Hepatocyte (in vitro differentiated cells): ENCODE results near the gene RPTOR. TPM values are rescaled to one million over a fixed set of nuclear protein-coding genes. Genes with fewer than 3 reads are reported as not detected.

Experiments used
- DNase-seq: peaks from one replicate; pipeline ENCODE4 v3.0.0-alpha.2; 2016; ENCODE audit warnings: low spot score
- H2AFZ ChIP-seq: fragments of 200-600 bp; sonication (generic); 2 replicates; pipeline ENCODE4 v1.6.0; 2016; ENCODE audit warnings: antibody characterized with exemption, mild to moderate bottlenecking
- H3K27ac ChIP-seq: fragments of 200-600 bp; sonication (generic); 2 replicates; pipeline ENCODE4 v1.5.1; 2016; ENCODE audit warnings: mild to moderate bottlenecking
- H3K27me3 ChIP-seq: fragments of 200-600 bp; sonication (generic); 2 replicates; pipeline ENCODE4 v1.6.1; 2016
- H3K36me3 ChIP-seq: fragments of 200-600 bp; sonication (generic); replicated peaks from 2 replicates; pipeline ENCODE4 v1.5.1; 2016; ENCODE audit warnings: low read depth; ENCODE audit not compliant: insufficient read depth
- H3K4me1 ChIP-seq: fragments of 200-600 bp; sonication (generic); 2 replicates; pipeline ENCODE4 v1.5.1; 2016; ENCODE audit warnings: mild to moderate bottlenecking, moderate library complexity; ENCODE audit not compliant: insufficient read depth
- H3K4me2 ChIP-seq: fragments of 200-600 bp; sonication (generic); 2 replicates; pipeline ENCODE4 v1.6.0; 2016
- H3K4me3 ChIP-seq: fragments of 200-600 bp; sonication (generic); 2 replicates; pipeline ENCODE4 v1.5.1; 2016; ENCODE audit warnings: mild to moderate bottlenecking
- H3K79me2 ChIP-seq: fragments of 200-600 bp; sonication (generic); 2 replicates; pipeline ENCODE4 v1.6.0; 2017; ENCODE audit warnings: mild to moderate bottlenecking
- H3K9me2 ChIP-seq: fragments of 200-600 bp; sonication (generic); replicated peaks from 2 replicates; pipeline ENCODE4 v1.6.0; 2017; ENCODE audit warnings: mild to moderate bottlenecking; ENCODE audit not compliant: insufficient read depth
- H3K9me3 ChIP-seq: fragments of 200-600 bp; sonication (generic); 2 replicates; pipeline ENCODE4 v1.5.1; 2016; ENCODE audit warnings: low read depth, mild to moderate bottlenecking
- H4K20me1 ChIP-seq: fragments of 200-600 bp; sonication (generic); 2 replicates; pipeline ENCODE4 v1.6.0; 2016; ENCODE audit warnings: mild to moderate bottlenecking; ENCODE audit not compliant: insufficient read depth, poor library complexity, severe bottlenecking
- EZH2 ChIP-seq: fragments of 200-600 bp; sonication (generic); IDR thresholded peaks from 2 replicates; pipeline ENCODE4 v1.6.1; 2016; ENCODE audit warnings: antibody characterized with exemption, mild to moderate bottlenecking, borderline replicate concordance
- EZH2phosphoT487 ChIP-seq: fragments of 200-600 bp; sonication (generic); IDR thresholded peaks from one replicate; pipeline ENCODE4 v1.6.1; 2018; ENCODE audit warnings: antibody characterized with exemption, mild to moderate bottlenecking, low read depth, moderate library complexity; ENCODE audit not compliant: unreplicated experiment, severe bottlenecking
- WGBS: methylation state at CpG from one replicate; pipeline ENCODE4 v1.1.6; 2016; ENCODE audit warnings: low lambda C conversion rate; ENCODE audit errors: missing lambda C conversion rate; 5-methylcytosine and 5-hydroxymethylcytosine counted together
- polyA plus RNA-seq: library from polyadenylated mRNA; unstranded; fragments of >200 nt; fragmentation: Nextera tagmentation; extraction: Ambion mirVana; gene quantifications from 2 replicates; pipeline ENCODE4 v1.2.1, GENCODE V29; 2016
- total RNA-seq: library from RNA; depleted of rRNA; stranded (reverse); fragments of >200 nt; gene quantifications from 2 replicates; pipeline ENCODE4 v1.2.3, GENCODE V29; 2014
- TF ChIP-seq, protein P1 (sequence below): fragments of 200-600 bp; sonication (generic); IDR thresholded peaks from 2 replicates; pipeline ENCODE4 v1.5.1; 2016; ENCODE audit warnings: antibody characterized with exemption, mild to moderate bottlenecking; ENCODE audit not compliant: poor library complexity

Gene RPTOR
- total and polyA plus RNA-seq, 2 experiments from 2014 or later, result 14.1 to 20.6 TPM

DNA sequence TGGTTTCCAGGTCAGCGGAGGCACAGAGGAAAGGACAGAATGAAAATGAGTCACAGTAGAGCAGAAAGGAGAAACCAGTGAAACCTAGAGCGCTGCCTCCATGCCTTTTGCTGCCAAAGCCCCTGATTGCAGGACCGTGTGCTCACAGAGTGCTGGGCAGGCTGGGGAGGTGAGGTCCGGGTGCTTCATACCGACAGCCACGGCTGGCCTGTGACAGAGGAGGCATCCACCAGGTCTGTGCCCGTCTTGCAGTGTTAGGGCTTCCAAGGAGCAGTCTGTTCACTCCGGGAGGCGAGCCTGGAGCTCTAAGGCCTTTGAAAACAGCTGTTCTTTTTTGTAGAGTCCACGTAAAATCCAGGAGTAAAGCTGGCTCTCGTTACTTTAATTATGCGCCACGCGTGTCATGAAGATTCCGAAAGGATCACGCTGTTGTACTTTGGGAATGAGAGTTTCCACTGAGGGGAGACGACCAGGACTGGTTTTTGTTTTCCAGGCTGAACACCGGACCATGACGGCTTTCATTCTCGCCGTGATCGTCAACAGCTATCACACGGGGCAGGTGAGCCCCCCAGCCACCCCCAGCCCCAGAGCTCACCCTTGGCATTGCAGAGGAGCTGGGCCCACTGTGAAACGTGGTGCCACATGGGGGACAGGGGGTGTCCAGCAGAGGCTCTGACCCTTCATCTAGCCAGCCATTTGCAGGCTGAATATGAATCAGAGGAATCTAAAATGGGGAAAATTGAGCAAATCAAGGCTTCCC, 338.5 kb downstream of the RPTOR start:
- H3K27ac ChIP-seq, result no peak overlapping the region
- DNase-seq, result no peak
- no peak overlapping the region for H2AFZ ChIP-seq
- WGBS, result 95% methylated on average over 24 of the region's 24 CpGs
- H3K36me3 ChIP-seq, result no peaks in the 10 kb centered on the region
- no peaks in the 10 kb centered on the region for H3K79me2 ChIP-seq
- H3K4me2 ChIP-seq, result no peak overlapping the region
- H4K20me1 ChIP-seq, result no peaks in the 10 kb centered on the region
- H3K9me3 ChIP-seq, result no peaks in the 10 kb centered on the region
- no peaks in the 10 kb centered on the region for H3K4me1 ChIP-seq
- TF ChIP-seq, protein P1, sequence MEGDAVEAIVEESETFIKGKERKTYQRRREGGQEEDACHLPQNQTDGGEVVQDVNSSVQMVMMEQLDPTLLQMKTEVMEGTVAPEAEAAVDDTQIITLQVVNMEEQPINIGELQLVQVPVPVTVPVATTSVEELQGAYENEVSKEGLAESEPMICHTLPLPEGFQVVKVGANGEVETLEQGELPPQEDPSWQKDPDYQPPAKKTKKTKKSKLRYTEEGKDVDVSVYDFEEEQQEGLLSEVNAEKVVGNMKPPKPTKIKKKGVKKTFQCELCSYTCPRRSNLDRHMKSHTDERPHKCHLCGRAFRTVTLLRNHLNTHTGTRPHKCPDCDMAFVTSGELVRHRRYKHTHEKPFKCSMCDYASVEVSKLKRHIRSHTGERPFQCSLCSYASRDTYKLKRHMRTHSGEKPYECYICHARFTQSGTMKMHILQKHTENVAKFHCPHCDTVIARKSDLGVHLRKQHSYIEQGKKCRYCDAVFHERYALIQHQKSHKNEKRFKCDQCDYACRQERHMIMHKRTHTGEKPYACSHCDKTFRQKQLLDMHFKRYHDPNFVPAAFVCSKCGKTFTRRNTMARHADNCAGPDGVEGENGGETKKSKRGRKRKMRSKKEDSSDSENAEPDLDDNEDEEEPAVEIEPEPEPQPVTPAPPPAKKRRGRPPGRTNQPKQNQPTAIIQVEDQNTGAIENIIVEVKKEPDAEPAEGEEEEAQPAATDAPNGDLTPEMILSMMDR, result no peak
- TF ChIP-seq EZH2phosphoT487 (no peak), EZH2 (no peak)
- no peaks in the 10 kb centered on the region for H3K27me3 ChIP-seq
- H3K9me2 ChIP-seq, result no peaks in the 10 kb centered on the region
- no peak overlapping the region for H3K4me3 ChIP-seq

DNA sequence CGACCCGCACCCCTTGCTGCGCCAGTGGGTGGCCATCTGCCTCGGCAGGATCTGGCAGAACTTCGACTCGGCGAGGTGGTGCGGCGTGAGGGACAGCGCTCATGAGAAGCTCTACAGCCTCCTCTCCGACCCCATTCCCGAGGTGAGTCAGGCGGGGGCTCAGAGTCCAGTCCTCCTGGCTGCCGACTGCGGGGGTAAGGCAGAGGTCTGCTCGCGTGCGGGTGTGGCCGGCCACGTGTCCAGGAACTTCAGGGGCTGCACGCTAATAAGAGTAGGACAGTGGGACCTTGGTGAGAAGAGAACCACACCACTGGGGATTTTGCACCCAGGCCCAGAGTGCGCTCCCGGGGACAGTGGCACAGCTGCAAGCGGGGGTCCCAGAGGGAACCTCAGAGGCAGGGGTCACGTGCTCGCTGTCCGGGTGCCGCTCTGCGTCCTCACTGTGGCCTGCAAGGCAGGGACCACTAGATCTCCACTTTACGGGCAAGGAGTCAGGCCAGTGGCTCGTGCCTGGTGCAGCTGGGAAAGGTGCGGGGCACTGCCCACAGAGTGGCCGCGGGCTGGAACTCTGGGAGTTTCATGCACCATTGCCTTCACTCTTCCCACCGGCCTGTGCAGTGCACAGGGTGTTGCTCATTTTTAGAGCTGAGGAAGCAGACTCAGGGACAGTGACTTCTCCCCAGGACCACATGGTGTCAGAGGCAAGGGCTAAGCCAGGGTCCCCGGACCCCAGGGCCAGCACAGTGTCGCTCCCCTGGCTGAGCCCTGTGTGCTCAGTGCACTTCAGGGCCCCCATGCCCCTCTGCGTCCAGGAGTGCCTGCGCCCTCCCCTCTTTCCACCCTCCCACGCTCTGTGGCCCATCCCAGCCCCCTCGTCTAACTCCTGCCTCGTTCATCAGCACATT, 339.4 kb downstream of the RPTOR start:
- TF ChIP-seq EZH2phosphoT487 (no peak), EZH2 (no peak)
- TF ChIP-seq, protein P1, result no peak
- no peak overlapping the region for H3K4me3 ChIP-seq
- H4K20me1 ChIP-seq, result no peaks in the 10 kb centered on the region
- H3K9me3 ChIP-seq, result no peaks in the 10 kb centered on the region
- no peaks in the 10 kb centered on the region for H3K9me2 ChIP-seq
- WGBS, result 98% methylated on average over 39 of the region's 42 CpGs
- H3K4me1 ChIP-seq, result no peaks in the 10 kb centered on the region
- no peaks in the 10 kb centered on the region for H3K79me2 ChIP-seq
- H3K27me3 ChIP-seq, result no peaks in the 10 kb centered on the region
- no peaks in the 10 kb centered on the region for H3K36me3 ChIP-seq
- no peak overlapping the region for H2AFZ ChIP-seq
- no peak overlapping the region for H3K27ac ChIP-seq
- no peak for DNase-seq
- no peak overlapping the region for H3K4me2 ChIP-seq

DNA sequence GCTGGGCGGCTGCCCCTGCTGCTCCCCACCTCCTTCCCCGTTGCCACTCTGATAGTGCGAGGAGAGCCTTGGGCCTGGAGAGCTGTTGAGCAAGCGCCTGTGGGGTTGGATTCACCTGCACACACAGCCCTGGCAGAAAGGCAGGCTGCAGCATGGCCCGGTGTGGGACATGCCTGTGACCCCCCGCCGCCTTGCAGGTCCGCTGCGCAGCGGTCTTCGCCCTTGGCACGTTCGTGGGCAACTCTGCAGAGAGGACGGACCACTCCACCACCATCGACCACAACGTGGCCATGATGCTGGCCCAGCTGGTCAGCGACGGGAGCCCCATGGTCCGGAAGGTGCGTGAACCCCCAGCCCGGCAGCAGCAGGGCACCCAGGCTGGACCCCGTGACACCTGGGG, 340.2 kb downstream of the RPTOR start:
- H3K4me1 ChIP-seq, result no peaks in the 10 kb centered on the region
- 97% methylated on average over 22 of the region's 22 CpGs for WGBS
- H3K36me3 ChIP-seq, result no peaks in the 10 kb centered on the region
- no peaks in the 10 kb centered on the region for H3K9me3 ChIP-seq
- no peaks in the 10 kb centered on the region for H3K79me2 ChIP-seq
- TF ChIP-seq EZH2 (no peak), EZH2phosphoT487 (no peak)
- TF ChIP-seq, protein P1, result no peak
- H3K27ac ChIP-seq, result no peak overlapping the region
- no peak for DNase-seq
- no peak overlapping the region for H2AFZ ChIP-seq
- no peaks in the 10 kb centered on the region for H3K9me2 ChIP-seq
- H4K20me1 ChIP-seq, result no peaks in the 10 kb centered on the region
- no peak overlapping the region for H3K4me2 ChIP-seq
- H3K27me3 ChIP-seq, result no peaks in the 10 kb centered on the region
- no peak overlapping the region for H3K4me3 ChIP-seq
